ENCODE results near the gene FGF8. TPM values are rescaled to one million over a fixed set of nuclear protein-coding genes. Genes with fewer than 3 reads are reported as not detected.

The FGF8 gene
- total RNA-seq, 1 experiment from 2014 or later: not detected

DNA sequence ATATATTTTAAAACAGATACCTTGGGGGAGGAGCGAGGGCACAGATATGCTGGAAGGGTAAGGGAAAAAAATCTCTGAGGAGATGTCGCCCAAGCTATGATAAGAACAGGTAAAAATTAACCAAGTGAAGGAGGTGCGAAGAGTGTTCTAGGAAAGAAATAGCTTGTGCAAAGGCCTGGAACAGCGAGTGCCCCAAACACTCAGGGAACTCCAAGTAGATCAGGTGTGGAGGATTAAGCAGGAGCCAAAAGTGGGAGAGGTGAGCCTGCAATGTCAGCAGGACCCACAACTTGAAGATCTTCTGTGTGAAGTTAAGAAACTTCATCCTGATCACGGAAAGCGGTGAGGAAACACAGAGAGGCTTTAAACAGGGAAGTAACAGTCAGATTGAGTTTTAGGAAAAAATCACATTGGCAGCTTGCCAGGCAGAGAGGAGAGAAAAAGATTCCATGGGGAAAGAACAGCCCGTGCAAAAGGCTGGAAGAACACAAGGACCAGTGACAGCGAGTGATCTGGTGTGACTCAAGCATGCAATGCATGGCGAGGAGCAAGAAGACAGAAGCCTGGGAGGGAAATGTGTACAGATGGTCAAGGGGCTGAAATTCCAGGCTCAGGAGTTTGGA is 30.7 kb downstream of the FGF8 start:
- BruUV-seq (replicated peaks): no TSS peak
- Histone ChIP-seq H3K4me3 (ENCODE audit: low read depth, low read length, poor library complexity, severe bottlenecking) (no peak overlapping the region), H3K27me3 (replicated peaks; ENCODE audit: insufficient read depth, low read depth, low read length, poor library complexity) (no peaks in the 10 kb centered on the region), H3K27ac (ENCODE audit: low read depth, low read length, poor library complexity, severe bottlenecking) (no peak overlapping the region), H3K36me3 (ENCODE audit: insufficient read depth, low read length, poor library complexity, severe bottlenecking) (no peaks in the 10 kb centered on the region), H3K9me3 (ENCODE audit: low read depth, low read length, poor library complexity, severe bottlenecking) (no peaks in the 10 kb centered on the region), H3K4me1 (ENCODE audit: insufficient read depth, low read length, poor library complexity, severe bottlenecking) (no peaks in the 10 kb centered on the region)
- ChIA-PET CTCF (no interaction called here), POLR2A (ENCODE audit: low non-redundant PET) (no interaction called here)
- DNase-seq (ENCODE audit: low spot score): no peak
- intact Hi-C loops (cut with micrococcal nuclease; ENCODE audit: unreplicated experiment): no loop called here
- TF ChIP-seq EZH2 (IDR thresholded peaks at IDR 0.05; ENCODE audit: borderline replicate concordance, low read depth, low read length, poor library complexity, severe bottlenecking): no peak
- TF ChIP-seq, protein P1, sequence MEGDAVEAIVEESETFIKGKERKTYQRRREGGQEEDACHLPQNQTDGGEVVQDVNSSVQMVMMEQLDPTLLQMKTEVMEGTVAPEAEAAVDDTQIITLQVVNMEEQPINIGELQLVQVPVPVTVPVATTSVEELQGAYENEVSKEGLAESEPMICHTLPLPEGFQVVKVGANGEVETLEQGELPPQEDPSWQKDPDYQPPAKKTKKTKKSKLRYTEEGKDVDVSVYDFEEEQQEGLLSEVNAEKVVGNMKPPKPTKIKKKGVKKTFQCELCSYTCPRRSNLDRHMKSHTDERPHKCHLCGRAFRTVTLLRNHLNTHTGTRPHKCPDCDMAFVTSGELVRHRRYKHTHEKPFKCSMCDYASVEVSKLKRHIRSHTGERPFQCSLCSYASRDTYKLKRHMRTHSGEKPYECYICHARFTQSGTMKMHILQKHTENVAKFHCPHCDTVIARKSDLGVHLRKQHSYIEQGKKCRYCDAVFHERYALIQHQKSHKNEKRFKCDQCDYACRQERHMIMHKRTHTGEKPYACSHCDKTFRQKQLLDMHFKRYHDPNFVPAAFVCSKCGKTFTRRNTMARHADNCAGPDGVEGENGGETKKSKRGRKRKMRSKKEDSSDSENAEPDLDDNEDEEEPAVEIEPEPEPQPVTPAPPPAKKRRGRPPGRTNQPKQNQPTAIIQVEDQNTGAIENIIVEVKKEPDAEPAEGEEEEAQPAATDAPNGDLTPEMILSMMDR (conservative IDR thresholded peaks at IDR 0.05; ENCODE audit: low read depth, low read length): no peak

GRCh38 chr10:101744267-101744666 is 31.6 kb downstream of the FGF8 start:
- no peaks in the 10 kb centered on the region for H3K36me3 ChIP-seq (ENCODE audit: insufficient read depth, low read length, poor library complexity, severe bottlenecking)
- TF ChIP-seq, protein P1 (conservative IDR thresholded peaks at IDR 0.05; ENCODE audit: low read depth, low read length): no peak
- TF ChIP-seq EZH2 (IDR thresholded peaks at IDR 0.05; ENCODE audit: borderline replicate concordance, low read depth, low read length, poor library complexity, severe bottlenecking): no peak
- ChIA-PET POLR2A (ENCODE audit: low non-redundant PET) (no interaction called here), CTCF (no interaction called here)
- H3K4me1 ChIP-seq (ENCODE audit: insufficient read depth, low read length, poor library complexity, severe bottlenecking): no peaks in the 10 kb centered on the region
- no peaks in the 10 kb centered on the region for H3K9me3 ChIP-seq (ENCODE audit: low read depth, low read length, poor library complexity, severe bottlenecking)
- H3K27me3 ChIP-seq (replicated peaks; ENCODE audit: insufficient read depth, low read depth, low read length, poor library complexity): no peaks in the 10 kb centered on the region
- no peak for DNase-seq (ENCODE audit: low spot score)
- intact Hi-C loops (cut with micrococcal nuclease; ENCODE audit: unreplicated experiment): no loop called here
- H3K27ac ChIP-seq (ENCODE audit: low read depth, low read length, poor library complexity, severe bottlenecking): no peak overlapping the region
- no peak overlapping the region for H3K4me3 ChIP-seq (ENCODE audit: low read depth, low read length, poor library complexity, severe bottlenecking)
- no TSS peak for BruUV-seq (replicated peaks)

DNA sequence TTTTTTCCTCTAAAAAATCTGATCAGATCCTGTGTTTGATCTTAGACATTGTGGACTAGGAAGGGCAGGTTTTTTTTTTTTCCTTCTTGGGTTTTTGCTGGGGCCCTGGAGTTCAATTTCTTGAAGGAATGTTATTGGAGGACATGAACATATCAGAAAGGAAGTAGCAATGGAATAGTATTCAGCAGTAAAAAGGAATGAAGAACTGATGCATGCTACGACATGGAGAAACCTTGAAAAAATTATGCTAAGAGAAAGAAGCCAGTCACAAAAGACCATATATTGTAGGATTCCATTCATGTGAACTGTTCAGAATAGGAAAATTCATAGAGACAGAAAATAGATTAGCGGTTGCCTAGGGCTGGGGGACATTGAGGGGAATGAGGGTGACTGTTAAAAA is 34.0 kb downstream of the FGF8 start:
- TF ChIP-seq, protein P1 (conservative IDR thresholded peaks at IDR 0.05; ENCODE audit: low read depth, low read length): no peak
- TF ChIP-seq EZH2 (IDR thresholded peaks at IDR 0.05; ENCODE audit: borderline replicate concordance, low read depth, low read length, poor library complexity, severe bottlenecking): no peak
- intact Hi-C loops (cut with micrococcal nuclease; ENCODE audit: unreplicated experiment): no loop called here
- BruUV-seq (replicated peaks): no TSS peak
- Histone ChIP-seq H3K4me3 (ENCODE audit: low read depth, low read length, poor library complexity, severe bottlenecking) (no peak overlapping the region), H3K9me3 (ENCODE audit: low read depth, low read length, poor library complexity, severe bottlenecking) (no peaks in the 10 kb centered on the region), H3K4me1 (ENCODE audit: insufficient read depth, low read length, poor library complexity, severe bottlenecking) (no peaks in the 10 kb centered on the region), H3K36me3 (ENCODE audit: insufficient read depth, low read length, poor library complexity, severe bottlenecking) (no peaks in the 10 kb centered on the region), H3K27ac (ENCODE audit: low read depth, low read length, poor library complexity, severe bottlenecking) (no peak overlapping the region), H3K27me3 (replicated peaks; ENCODE audit: insufficient read depth, low read depth, low read length, poor library complexity) (no peaks in the 10 kb centered on the region)
- ChIA-PET CTCF (interaction anchor here (0.6 kb wide), 1 partner anchor 221 kb away, joined by 5 read pairs; no protein-coding TSS in a partner anchor), POLR2A (ENCODE audit: low non-redundant PET) (no interaction called here)
- no peak for DNase-seq (ENCODE audit: low spot score)
